ENCODE results near the gene WDR54.
"Not testable (repeated sequence)": the region's sequence is repeated elsewhere in the genome, so short reads cannot be mapped to it uniquely, and the experiment has no call there.

The WDR54 gene

DNA sequence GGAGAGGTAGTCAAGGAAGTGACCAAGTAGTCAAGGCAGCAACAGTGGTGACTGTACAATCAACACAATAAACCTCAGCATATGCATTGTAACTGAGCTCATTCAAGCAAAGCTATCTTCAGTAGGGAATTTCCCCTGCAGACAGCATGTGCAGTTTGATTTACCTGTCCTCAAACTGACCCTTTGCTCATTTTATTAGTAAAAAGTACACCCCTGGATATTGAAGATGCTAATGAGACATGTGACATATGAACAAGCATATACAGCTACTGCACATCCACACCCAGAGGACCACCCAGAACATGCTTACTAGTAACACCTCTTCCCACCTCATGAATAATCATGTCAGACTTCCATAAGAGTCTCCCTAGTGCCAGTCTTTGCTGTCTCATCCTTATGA is 15.5 kb upstream of the WDR54 start:
- no peak for DNase-seq (ENCODE audit: low read depth in 2 of 2)

DNA sequence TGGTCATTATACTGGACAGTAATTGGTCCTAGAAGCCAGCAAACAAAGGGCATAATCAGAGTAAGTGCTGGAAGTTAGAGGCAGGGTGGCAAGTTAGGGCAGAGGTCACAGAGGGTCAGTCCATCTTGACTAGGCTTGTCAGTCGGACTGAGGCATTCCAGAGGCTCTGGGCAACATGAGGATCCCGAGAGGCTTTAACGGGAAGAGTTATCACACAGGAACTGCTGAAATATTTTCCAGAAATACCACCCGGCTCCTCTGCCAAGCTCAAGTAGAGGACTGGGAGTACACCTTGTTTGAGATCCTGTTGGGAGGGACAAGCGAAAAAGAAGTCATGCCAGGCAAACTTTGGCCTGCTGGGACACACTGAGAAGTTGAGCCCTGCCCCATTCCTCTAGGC is 13.8 kb upstream of the WDR54 start:
- DNase-seq (ENCODE audit: low read depth in 2 of 2), result no peak

DNA sequence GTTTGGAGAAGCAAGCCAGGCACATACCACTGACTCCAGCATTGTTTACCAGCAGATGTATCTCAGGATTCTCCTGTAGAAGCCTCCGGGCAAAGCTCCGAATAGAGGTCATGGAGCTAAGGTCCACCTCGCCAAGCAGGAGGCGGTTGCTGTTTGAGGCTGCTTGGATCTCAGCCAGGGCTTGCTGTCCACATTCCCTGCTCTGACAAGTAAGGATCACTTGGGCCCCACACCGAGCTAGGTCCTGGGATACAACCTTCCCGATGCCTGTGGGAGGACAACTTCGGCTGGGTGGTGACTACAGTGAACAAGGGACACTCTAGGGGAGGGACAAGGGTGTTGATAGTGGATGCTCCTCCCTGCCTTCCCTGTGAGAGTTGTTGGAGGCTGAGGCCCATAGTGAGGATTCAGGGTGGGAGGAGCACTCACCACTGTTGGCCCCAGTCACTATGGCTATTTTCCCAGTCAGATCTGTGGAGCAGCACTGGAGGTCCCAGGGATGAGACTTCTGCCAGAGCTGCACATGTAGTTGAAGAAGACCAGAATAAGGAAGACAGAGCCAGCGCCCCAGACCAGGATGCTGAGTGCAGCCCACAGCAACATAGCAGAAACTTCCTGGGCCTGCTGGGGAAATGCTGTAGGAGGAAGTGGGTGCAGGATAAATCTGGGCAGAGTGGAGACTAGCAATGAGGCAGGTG is 8.4 kb upstream of the WDR54 start:
- DNase-seq (ENCODE audit: low read depth in 2 of 2), result no peak

DNA sequence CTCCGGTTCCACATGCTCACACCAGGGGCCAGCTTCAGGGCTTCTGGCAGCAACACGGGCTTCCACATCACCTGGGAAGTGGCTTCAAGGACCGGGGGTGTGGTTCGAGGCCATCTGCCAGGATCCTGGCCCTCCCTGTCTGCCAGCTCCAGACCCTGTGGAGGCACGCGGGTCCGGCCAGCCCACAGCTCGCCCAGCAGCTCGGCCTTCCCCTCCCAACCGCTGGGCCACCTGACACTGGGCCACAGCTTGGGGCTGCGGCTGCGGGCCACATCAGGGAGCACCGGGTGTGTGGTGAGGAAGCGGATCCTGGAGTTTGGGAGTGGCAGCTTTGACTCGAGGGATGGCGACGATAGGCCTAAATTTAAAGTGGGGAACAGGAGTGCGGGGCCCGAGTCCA is 7.1 kb upstream of the WDR54 start:
- DNase-seq (ENCODE audit: low read depth in 2 of 2), result no peak

DNA sequence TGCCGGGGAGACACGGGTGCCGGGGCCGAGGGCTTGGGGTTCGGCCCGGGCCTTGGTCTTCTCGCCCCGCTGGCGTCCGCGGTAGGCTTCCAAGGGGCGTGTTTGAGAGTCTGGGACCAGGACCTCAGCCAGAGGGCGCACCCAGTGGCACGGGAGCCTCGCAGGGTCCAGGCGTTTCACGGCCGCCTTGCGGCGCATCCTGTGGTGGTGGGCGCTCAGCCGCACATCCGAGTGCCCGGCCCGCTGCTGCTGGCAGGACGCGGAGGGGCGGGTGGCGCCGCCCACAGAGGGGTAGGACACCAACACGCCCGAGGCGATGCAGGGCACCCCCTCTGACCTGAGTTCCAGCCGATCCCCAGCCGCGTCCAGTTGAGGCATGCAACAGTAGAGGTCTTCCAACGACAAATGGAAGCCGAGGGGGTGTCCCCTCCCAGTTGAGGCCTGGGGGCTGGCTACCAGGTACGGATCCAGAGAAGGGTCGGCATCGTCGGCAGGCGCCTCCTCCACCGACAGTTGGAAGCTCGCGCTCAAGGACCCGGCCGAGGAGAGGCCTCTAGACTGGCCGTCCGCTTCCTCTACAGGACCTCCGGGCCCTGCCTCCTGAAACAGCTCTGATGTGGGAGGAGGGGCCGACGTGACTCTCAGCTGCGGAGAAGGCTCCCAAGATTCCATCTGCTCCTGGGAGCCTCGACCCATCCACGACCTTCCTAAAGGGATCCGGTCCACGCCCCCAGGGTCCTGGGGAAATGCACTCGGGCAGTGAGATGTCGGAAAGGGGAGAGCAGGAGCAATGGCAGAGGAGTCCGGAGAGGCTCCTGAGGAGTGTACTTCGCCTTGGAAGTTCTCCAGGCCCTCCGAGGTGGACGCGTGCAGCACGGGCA is 6.4 kb upstream of the WDR54 start:
- DNase-seq (ENCODE audit: low read depth in 2 of 2), result no peak

DNA sequence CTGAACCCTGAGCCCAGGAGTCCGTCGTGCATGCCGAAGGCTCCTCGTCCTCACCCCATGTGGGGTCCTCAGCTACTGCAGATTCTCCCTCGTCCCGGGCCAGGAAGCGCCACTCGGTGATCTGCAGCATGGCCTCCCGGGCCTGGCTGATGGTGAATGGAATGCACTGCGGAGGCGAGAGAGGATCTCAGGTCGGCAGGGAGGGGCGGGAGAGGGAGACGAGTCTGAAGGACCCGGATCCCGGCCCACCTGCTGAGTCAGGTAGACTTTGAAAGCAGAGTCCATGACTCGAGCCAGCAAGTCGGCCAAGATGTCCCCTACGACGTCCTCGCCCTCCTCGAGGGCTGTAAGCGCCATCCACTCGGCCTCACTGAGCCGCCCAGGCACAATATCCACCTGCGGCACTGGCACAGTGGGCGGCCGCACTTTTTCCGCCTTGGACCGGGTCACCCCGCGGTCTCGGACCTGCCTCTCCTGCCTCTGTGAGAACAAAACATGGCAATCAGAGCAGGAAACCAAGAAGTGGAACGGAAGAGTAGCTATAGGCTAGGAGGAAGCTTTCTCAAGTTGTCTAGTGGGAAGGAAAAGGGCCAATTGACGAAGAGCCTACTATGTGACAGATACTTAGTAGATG is 5.7 kb upstream of the WDR54 start:
- no peak for DNase-seq (ENCODE audit: low read depth in 2 of 2)

DNA sequence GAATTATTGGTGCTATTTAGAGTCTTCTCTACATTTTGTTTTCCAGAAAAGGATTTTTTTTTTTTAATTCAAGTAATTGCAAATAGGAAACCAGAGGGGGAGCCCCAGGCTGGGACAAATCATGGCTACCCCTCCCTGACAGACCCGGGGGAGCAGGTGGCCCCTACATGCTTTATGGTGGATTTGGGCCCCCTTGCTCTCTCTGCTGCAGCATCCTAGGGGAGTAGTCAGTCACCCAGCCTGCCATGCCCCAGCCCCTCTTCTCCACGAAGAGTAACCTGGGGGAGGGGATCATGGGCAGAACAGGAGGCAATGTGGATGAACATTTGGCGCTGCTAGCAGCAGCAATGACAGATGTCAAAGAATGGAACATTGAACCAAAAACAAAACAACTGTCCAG is 4.8 kb upstream of the WDR54 start:
- no peak for DNase-seq (ENCODE audit: low read depth in 2 of 2)

DNA sequence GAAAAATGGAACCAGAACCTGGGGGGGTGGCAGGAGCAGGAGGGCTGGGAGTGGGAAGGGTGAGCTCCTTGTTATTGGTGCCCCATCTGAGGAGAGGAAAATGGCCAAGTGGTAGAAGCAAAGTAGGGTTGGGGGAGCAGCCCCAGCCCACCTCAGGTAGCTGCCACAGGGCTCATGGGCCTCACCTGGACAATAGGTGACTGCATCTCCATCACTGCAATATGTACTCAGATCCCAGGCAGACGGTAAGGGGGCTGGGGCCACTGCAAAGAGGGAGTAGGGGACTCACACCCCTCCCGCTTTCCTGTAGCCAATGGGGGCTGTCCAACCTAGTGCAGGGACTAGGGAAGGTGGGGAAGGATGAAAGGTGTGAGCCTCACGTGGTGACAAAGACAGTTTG is 4.3 kb upstream of the WDR54 start:
- no peak for DNase-seq (ENCODE audit: low read depth in 2 of 2)

DNA sequence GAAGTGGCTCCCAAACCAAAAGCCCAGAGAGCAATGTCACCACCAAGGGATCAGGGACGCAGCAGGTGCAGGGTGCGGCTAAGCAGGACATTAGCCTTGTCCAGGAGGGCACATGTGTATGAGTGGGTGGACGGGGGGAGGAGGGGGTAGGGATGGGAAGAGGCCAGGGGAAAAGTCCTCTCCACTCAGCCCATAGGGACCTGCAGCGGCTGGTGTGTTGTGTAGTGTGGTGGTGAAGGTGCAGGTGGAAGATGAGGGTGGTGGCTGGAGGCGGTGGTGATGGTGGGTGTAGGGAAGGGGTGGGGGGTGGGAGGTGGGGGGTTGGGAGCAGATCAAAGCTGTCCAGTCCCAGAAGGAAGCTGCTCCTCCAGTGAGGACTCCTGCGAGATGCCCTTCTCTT is 3.8 kb upstream of the WDR54 start:
- no peak for DNase-seq (ENCODE audit: low read depth in 2 of 2)

DNA sequence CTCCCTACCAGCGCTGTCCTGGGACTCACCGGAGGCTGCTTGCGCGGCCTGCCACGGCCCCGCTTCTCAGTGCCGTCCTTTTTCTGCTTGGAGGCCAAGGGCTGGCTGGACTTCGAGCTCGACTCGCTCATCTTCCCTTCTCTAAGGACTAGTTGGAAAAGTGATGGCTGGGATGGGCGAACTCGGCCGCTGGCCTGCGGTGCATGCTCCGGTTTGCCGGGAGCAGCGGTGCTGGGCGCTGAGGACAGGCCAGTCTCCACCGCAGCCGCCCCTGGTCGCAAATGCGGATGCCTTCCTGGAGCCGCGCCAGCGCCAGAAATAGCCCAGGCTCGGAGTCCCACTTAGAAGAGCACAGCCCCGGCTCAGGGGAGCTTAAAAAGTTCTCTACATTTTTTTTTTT is 3.2 kb upstream of the WDR54 start:
- no peak for DNase-seq (ENCODE audit: low read depth in 2 of 2)

DNA sequence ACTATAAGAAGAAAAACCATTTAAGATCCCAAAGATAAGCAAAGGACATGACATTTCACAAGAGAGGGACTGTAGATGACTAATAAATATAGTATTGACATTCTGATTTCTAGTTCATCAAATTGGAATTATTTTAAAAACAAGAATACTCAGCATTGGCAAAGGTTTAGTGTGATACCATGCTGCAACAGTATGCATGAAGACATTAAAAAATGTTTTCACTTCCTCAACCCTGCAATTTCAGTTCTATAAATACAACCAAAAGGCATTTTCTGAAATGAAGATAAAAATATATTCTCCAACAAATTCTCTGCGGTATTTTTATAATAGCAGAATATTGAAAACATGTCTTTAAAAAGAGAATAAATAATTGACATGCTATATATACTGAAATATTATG is 2.2 kb upstream of the WDR54 start:
- DNase-seq (ENCODE audit: low read depth in 2 of 2), result no peak

DNA sequence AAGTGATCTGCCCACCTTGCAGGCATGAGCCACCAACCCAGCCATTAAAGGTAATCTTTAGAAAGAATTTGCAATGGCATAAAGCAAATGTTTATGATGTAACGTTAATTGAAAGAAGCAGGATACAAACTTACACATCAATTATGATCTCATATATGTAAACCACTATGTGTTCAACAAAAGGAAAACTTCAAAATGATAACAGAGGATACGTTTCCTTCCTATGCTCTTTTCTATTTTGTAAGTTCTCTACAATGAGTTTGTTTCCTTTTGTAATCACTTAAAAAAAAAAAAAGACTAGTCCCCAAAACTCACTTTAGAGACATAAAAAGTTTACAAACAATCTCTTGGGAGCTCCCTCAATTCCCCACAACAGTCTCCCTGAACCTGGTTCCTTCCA is 1.5 kb upstream of the WDR54 start:
- no peak for DNase-seq (ENCODE audit: low read depth in 2 of 2)

DNA sequence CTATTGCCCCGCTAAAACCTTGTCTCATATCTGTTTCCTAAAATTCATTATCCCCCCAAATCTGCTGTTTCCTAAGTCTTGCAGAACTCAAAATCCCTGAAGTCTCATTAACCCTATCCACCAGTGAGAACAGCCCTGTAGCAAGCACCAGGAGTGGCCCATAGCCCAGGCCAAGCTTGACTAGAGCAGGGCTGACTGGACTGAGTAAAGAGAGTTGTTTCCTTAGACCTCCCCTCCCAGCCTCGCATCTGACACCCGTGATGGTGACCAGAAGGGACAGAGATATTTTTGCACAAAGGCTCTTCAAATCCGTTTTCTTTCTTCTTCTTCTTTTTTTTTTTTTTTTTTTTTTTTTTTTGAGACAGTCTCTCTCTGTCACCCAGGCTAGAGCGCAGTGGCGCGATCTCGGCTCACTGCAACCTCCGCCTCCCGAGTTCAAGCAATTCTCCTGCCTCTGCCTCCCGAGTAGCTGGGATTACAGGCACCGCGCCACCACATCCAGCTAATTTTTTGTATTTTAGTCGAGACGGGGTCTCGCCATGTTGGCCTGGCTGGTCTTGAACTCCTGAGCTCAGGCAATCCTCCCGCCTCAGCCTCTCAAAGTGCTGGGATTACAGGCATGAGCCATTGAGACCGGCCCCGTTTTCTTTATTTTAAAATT is 957 bp upstream of the WDR54 start:
- DNase-seq (ENCODE audit: low read depth in 2 of 2), result not testable (repeated sequence)

DNA sequence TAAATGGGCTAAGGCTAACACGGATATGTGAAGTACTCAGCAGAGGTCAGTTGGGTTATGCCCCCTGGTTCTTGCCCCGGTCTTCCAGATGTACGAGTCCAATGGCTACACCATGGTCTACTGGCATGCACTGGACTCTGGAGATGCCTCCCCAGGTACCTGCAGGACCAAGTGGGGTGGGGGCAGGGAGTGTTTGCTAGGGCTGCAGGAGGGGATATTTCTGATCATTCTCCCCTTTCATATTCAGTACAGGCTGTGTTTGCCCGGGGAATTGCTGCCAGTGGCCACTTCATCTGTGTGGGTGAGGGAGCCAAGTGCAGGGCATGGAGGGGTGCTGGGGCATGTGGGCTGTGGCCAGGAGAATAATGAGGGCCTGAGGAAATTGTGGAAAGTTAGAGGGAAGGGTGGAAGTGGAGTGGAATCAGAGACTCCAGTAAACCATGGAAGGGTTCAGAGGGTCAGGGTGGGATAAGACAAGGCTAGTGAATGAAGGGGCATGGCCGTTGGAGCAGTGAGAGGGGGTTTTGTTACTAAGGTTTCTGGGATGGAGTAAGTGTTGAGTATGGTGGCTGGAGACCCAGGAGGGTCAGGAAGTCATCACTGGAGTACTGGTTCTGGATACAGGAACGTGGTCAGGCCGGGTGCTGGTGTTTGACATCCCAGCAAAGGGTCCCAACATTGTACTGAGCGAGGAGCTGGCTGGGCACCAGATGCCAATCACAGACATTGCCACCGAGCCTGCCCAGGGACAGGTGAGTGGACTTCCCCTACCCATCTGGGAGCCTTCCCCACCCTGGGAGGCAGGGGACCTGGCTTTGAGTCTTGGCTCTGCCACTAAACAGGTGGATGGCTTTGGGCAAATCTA is 1.9 kb downstream of the WDR54 start:
- DNase-seq (ENCODE audit: low read depth in 2 of 2), result no peak

DNA sequence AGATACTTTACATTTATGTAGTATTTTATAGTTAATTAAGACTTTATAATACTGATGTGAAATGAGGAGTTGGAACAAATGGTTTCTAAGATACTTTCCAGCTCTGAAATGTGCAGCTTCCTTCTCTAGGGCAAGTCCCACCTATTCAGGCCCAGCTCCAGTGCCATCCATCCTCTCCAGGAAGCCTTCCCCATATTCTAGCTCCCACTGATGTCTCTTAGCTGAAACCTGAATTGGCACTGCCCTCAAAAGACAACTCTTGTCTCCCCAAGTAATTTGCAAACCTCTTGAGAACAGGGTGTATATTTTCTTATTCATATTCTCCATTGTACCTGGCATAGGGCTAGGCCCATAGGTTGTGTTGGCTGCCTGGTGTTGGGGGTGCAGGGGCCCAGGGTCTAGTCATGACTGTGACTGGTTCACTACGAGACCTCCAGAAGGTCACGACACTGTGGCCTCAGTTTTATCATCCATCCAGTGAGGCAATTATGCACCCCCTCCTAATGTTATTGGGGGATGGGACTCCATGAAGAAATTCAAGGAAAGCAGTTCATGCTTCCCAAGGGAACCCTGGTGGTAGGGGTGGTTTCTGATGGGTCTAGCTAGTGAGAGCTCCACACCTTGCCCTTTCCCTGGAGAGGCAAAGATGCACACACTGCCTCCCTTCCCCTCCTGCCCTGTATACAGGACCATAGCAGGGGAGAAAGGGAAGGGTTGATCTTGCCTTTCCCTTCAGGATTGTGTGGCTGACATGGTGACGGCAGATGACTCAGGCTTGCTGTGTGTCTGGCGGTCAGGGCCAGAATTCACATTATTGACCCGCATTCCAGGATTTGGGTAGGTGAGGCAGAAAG is 2.8 kb downstream of the WDR54 start:
- DNase-seq (ENCODE audit: low read depth in 2 of 2), result no peak

DNA sequence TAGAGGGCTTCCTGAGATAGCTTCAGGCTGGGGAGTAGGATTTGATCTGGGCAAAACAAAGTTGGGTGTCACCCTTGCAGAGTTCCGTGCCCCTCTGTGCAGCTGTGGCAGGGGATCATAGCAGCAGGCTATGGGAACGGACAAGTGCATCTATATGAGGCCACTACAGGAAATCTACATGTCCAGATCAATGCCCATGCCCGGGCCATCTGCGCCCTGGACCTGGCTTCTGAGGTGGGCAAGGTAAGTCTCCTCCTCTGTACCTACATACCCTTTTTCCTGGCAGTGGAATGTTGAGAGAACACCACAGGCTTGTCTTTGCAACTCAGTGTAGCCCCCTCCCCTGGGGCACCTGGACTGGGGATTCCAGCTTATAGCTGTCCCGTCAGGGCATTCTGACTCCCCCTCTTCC is 3.5 kb downstream of the WDR54 start:
- no peak for DNase-seq (ENCODE audit: low read depth in 2 of 2)

DNA sequence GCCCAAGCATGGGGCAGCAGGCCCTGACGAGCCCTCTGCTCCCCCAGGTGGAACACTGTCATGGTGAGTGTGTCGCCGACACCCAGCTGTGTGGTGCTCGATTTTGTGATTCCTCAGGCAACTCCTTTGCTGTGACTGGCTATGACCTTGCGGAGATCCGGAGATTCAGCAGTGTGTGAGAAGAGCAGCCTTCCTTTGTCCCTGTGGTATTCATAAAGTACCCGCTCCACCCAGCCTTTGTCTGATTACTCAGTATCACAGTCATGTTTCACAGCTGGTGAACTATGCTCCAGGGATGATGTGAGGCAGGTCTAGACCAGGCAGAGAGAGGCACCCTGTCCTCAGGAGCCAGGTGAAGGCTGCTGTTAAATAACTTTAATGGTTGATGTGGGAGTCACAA is 4.0 kb downstream of the WDR54 start:
- DNase-seq (ENCODE audit: low read depth in 2 of 2), result no peak

DNA sequence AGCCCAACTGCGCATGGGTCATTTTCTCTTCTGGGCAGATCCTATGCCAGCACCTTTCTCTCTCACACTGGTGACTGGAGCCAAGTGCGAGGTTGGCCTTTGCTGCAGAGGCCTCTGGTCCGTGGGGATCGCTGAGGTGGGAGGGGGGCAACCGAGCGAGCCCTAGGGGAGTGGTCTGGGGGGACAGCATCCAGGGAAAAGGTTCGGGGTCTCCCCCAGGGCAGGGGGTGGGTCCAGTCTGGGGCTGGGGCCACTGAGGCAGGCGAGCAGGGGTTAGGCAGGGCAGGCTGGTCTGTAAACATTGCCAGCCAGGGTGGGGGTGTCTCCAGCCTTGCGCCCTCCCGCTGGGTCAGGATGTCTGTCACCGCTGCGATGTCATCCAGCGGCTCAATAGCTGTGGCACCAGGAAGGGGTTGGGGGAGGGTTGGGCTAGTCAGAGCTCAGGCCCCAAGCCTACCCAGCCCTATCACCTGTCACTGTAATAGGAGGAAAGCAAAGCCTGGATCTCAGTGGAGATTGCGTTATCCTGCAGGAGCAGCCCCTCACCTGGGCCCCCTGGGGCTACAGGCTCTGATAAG is 4.7 kb downstream of the WDR54 start:
- DNase-seq (ENCODE audit: low read depth in 2 of 2), result no peak

DNA sequence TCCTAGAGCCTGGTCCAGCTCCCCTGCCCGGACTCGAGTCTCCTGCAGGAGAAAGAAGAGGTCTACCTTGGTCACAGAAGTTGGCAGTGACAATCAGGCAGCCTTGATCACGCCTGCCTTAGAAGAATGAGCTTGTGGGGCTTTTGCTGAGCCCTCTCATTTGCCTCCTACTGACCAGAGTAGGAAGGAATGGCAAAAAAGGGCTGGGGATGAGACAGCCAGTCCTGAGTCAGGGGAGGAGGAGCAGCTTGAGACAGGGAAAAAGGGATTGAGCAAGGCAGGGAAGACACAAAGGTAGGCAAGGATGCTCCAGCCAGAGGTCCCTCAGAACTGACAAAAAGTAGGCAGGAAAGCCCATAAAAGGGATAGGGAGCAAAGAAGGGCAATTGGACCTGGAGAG is 6.0 kb downstream of the WDR54 start:
- no peak for DNase-seq (ENCODE audit: low read depth in 2 of 2)

DNA sequence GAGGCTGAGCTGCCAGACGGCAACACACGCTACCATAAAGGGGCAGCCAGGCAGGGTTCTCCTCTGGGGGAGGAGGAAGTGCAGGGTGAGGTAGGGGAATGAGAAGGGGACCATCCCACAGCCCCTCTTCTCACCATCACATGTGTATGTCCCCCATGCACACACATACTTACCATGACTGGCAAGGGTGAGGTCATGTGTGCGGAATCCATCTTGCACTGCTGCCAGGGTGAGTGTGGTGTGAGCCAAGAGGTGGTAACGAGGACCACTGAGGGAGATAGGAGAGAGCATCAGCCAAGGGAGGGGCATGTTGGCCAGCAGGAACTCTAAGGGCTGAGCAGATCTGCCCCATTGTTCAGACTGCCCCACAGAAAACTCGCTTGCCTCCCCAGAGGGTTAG is 7.1 kb downstream of the WDR54 start:
- no peak for DNase-seq (ENCODE audit: low read depth in 2 of 2)

All from stimulated activated CD4-positive, alpha-beta T cell treated with anti-CD3 and anti-CD28 coated beads, Interleukin-1b, Interleukin-23, amount 100 ng/mL, for 1 hour (primary cell).